Endometrial microvascular endothelial cells (primary cell): ENCODE measurements around the gene CORO6. TPM values are rescaled to one million over a fixed set of nuclear protein-coding genes. Genes with fewer than 3 reads are reported as not detected.
"Not testable (repeated sequence)": the region's sequence is repeated elsewhere in the genome, so short reads cannot be mapped to it uniquely, and the experiment has no call there.

ENCODE experiments used
- in situ Hi-C: cut with HindIII; loops from 2 replicates; pipeline ENCODE4 v1.10.0; 2017; ENCODE audit warnings: low sequenced_read_pairs, low pct_unique_long_range_greater_than_20kb; ENCODE audit errors: inconsistent ontology term
- total RNA-seq: library from RNA; depleted of rRNA; stranded (reverse); fragments of >200 nt; gene quantifications from one replicate; pipeline ENCODE4 v1.2.3, GENCODE V29; 2015; ENCODE audit errors: inconsistent ontology term

The CORO6 gene
- total RNA-seq, result 1.3 TPM

GRCh38 chr17:29622337-29623282 lies at the start of gene CORO6:
Gene CORO6 (minus strand): TSS chr17:29622912. CDS start chr17:29621421, 1,491 bp downstream.
- in situ Hi-C loops, result no loop called here

- in situ Hi-C loops, result no loop called here
These were observed 48.9 kb upstream of the CORO6 start for GRCh38 chr17:29671661-29672060.

- in situ Hi-C loops, result no loop called here
These were observed 46.6 kb upstream of the CORO6 start for GRCh38 chr17:29669266-29669665.

- in situ Hi-C loops, result no loop called here
These were observed 45.3 kb upstream of the CORO6 start for GRCh38 chr17:29667969-29668368.

- in situ Hi-C loops, result no loop called here
These were observed 42.7 kb upstream of the CORO6 start for GRCh38 chr17:29665481-29665810.

GRCh38 chr17:29664743-29665480 lies 42.2 kb upstream of the CORO6 start:
- in situ Hi-C loops, result no loop called here

GRCh38 chr17:29663155-29663554 lies 40.4 kb upstream of the CORO6 start:
- in situ Hi-C loops, result no loop called here

- in situ Hi-C loops, result no loop called here
These were observed 38.5 kb upstream of the CORO6 start for GRCh38 chr17:29661213-29661612.

- in situ Hi-C loops, result no loop called here
These were observed 36.4 kb upstream of the CORO6 start for GRCh38 chr17:29659155-29659554.

- in situ Hi-C loops, result no loop called here
These were observed 32.6 kb upstream of the CORO6 start for GRCh38 chr17:29655323-29655722.

GRCh38 chr17:29653995-29654714 lies 31.4 kb upstream of the CORO6 start:
- in situ Hi-C loops, result no loop called here

- in situ Hi-C loops, result no loop called here
These were observed 30.3 kb upstream of the CORO6 start for GRCh38 chr17:29652976-29653375.

- in situ Hi-C loops, result not testable (repeated sequence)
These were observed 29.2 kb upstream of the CORO6 start for GRCh38 chr17:29651913-29652312.

GRCh38 chr17:29650396-29650795 lies 27.7 kb upstream of the CORO6 start:
- in situ Hi-C loops, result no loop called here

GRCh38 chr17:29649359-29649758 lies 26.6 kb upstream of the CORO6 start:
- in situ Hi-C loops, result no loop called here

GRCh38 chr17:29648005-29648404 lies 25.3 kb upstream of the CORO6 start:
- in situ Hi-C loops, result no loop called here

- in situ Hi-C loops, result no loop called here
These were observed 22.9 kb upstream of the CORO6 start for GRCh38 chr17:29645515-29646051.

- in situ Hi-C loops, result no loop called here
These were observed 21.1 kb upstream of the CORO6 start for GRCh38 chr17:29643817-29644160.

- in situ Hi-C loops, result no loop called here
These were observed 19.5 kb upstream of the CORO6 start for GRCh38 chr17:29642171-29642611.
